ENCODE measurements around the gene OR2AG1.

DNA sequence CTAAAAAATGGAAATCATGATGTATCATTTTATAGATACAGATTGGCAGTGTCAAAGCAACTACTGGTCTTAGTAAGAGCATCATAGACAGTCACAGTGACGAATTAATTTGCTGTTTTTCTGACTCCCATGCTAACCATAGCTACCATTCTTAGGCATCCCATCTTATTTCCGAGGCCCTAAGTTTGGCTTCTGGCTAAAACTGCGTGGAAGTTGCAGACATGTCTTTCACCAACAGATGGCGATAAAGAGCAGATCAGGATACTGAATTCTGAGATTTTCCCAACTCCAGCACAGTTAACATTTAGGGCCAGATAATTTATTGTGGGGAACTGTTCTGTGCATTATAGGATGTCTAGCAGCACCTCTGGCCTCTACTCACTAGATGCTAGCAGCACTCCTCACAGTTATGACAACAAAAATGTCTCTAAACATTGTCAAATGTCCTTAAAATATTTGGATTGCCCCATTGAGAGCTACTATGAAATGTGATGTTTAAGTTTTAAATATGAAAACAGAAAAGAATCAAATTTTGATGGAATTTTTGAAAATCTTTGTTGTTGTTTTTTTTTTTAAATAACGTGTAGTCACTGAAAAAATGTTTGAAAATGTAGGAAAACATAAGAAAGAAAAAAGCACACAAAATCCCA lies 27.4 kb upstream of the OR2AG1 start:
- TF ChIP-seq CTCF (IDR thresholded peaks at IDR 0.05): peak; percentile 25 to 84
- no peak for TF ChIP-seq POLR2A (IDR thresholded peaks at IDR 0.05)
- TF ChIP-seq POLR2AphosphoS5 (IDR thresholded peaks at IDR 0.05): no peak
